CD14-positive monocyte (primary cell): ENCODE results near the gene PRR36. TPM values are rescaled to one million over a fixed set of nuclear protein-coding genes. Genes with fewer than 3 reads are reported as not detected.
A peak's percentile ranks its signal among the peaks of the same experiment; 100 is the strongest.

Experiments
- DNase-seq, 3 donors: peaks; one replicate each; pipeline ENCODE4 v3.0.0-alpha.2; 2011 to 2022
- H2AFZ ChIP-seq: 2 replicates; pipeline ENCODE4 v1.6.0; 2012; ENCODE audit warnings: mild to moderate bottlenecking, low read depth, low read length, inconsistent platforms; ENCODE audit not compliant: insufficient read depth, poor library complexity, severe bottlenecking
- H3K27ac ChIP-seq, 2 donors: 1 replicate in 1 of 2; 2 replicates in 1 of 2; pipeline ENCODE4 v1.5.1; 2012 to 2013; ENCODE audit warnings: low read length in 2 of 2, control low read depth in 1 of 2, inconsistent platforms in 1 of 2, low read depth in 1 of 2, mild to moderate bottlenecking in 1 of 2
- H3K27me3 ChIP-seq, 2 donors: one replicate each; pipeline versions ENCODE4 v1.6.0 to v1.6.1; 2011 to 2013; ENCODE audit warnings: low read length in 2 of 2; ENCODE audit not compliant: control insufficient read depth in 2 of 2, insufficient read depth in 2 of 2
- H3K36me3 ChIP-seq, 2 donors: replicated peaks in 1 of 2; 1 replicate in 1 of 2; 2 replicates in 1 of 2; pipeline versions ENCODE4 v1.5.1 to v1.6.1; 2012 to 2013; ENCODE audit warnings: low read length in 2 of 2, control low read depth in 1 of 2, inconsistent platforms in 1 of 2, mild to moderate bottlenecking in 1 of 2; ENCODE audit not compliant: insufficient read depth in 2 of 2, control insufficient read depth in 1 of 2
- H3K4me1 ChIP-seq, 2 donors: 1 replicate in 1 of 2; 2 replicates in 1 of 2; pipeline versions ENCODE4 v1.5.1 to v1.6.1; 2012 to 2013; ENCODE audit warnings: low read length in 2 of 2, control low read depth in 1 of 2, inconsistent platforms in 1 of 2, mild to moderate bottlenecking in 1 of 2, moderate library complexity in 1 of 2; ENCODE audit not compliant: insufficient read depth in 2 of 2, control insufficient read depth in 1 of 2
- H3K4me2 ChIP-seq: replicated peaks from 2 replicates; pipeline ENCODE3; 2012; ENCODE audit warnings: low read length, moderate library complexity, mild to moderate bottlenecking; ENCODE audit not compliant: poor library complexity, severe bottlenecking; ENCODE audit errors: extremely low read depth
- H3K4me3 ChIP-seq, 3 experiments: fragments of 200-600 bp in 1 of 3; sonication (generic) in 1 of 3; replicated peaks in 1 of 3; 1 replicate in 2 of 3; 2 replicates in 1 of 3; pipeline ENCODE4 v1.5.1; 2011 to 2013; ENCODE audit warnings: low read length in 3 of 3, mild to moderate bottlenecking in 3 of 3, control low read depth in 2 of 3, low read depth in 2 of 3, inconsistent platforms in 1 of 3, moderate library complexity in 1 of 3
- H3K79me2 ChIP-seq: 2 replicates; pipeline ENCODE4 v1.6.0; 2012; ENCODE audit warnings: mild to moderate bottlenecking, control low read depth, inconsistent platforms, low read length, moderate library complexity; ENCODE audit not compliant: insufficient read depth
- H3K9ac ChIP-seq: 2 replicates; pipeline ENCODE4 v1.6.0; 2017; ENCODE audit warnings: low read length, mild to moderate bottlenecking; ENCODE audit not compliant: insufficient read depth, poor library complexity, severe bottlenecking
- H3K9me3 ChIP-seq, 2 donors: replicated peaks in 1 of 2; 1 replicate in 1 of 2; 2 replicates in 1 of 2; pipeline versions ENCODE4 v1.5.1 to v1.6.1; 2012 to 2013; ENCODE audit warnings: low read length in 2 of 2, control low read depth in 1 of 2; ENCODE audit not compliant: control insufficient read depth in 1 of 2, insufficient read depth in 1 of 2
- H4K20me1 ChIP-seq: 2 replicates; pipeline ENCODE4 v1.6.0; 2012; ENCODE audit warnings: mild to moderate bottlenecking, low read length, control low read depth, moderate library complexity; ENCODE audit not compliant: insufficient read depth
- H3K27ac Mint-ChIP-seq, 7 donors: one replicate each; pipeline ENCODE4 v1.8.0; 2020; ENCODE audit warnings: mild to moderate bottlenecking in 7 of 7, mixed read lengths in 7 of 7, moderate library complexity in 6 of 7, inconsistent platforms in 2 of 7
- H3K27me3 Mint-ChIP-seq, 3 donors: one replicate each; pipeline ENCODE4 v1.8.0; 2021 to 2022; ENCODE audit warnings: low read depth in 3 of 3, mild to moderate bottlenecking in 3 of 3, mixed read lengths in 3 of 3, moderate library complexity in 3 of 3, inconsistent platforms in 1 of 3
- H3K36me3 Mint-ChIP-seq, 2 donors: one replicate each; pipeline ENCODE4 v1.8.0; 2020; ENCODE audit warnings: mixed read lengths in 2 of 2, inconsistent platforms in 1 of 2, mild to moderate bottlenecking in 1 of 2
- H3K4me1 Mint-ChIP-seq: one replicate; pipeline ENCODE4 v1.8.0; 2020; ENCODE audit warnings: mild to moderate bottlenecking, mixed read lengths
- H3K4me3 Mint-ChIP-seq, 2 donors: one replicate each; pipeline ENCODE4 v1.8.0; 2020; ENCODE audit warnings: mild to moderate bottlenecking in 2 of 2, mixed read lengths in 2 of 2, moderate library complexity in 1 of 2
- H3K9me3 Mint-ChIP-seq, 7 donors: one replicate each; pipeline ENCODE4 v1.8.0; 2020 to 2022; ENCODE audit warnings: mixed read lengths in 7 of 7, mild to moderate bottlenecking in 6 of 7, moderate library complexity in 6 of 7, inconsistent platforms in 2 of 7
- CTCF ChIP-seq: fragments of 200-600 bp; IDR thresholded peaks from one replicate; pipeline ENCODE4 v1.8.0; 2022; ENCODE audit warnings: antibody characterized with exemption, mild to moderate bottlenecking
- WGBS: methylation state at CpG from one replicate; pipeline ENCODE4 v1.1.5; 2013; ENCODE audit warnings: missing lambda C conversion rate; ENCODE audit not compliant: insufficient coverage; 5-methylcytosine and 5-hydroxymethylcytosine counted together
- intact Hi-C, 2 donors: fragments of 100-400 bp; cut with micrococcal nuclease; formaldehyde crosslinking; loops; one replicate each; pipeline versions ENCODE4 v1.15.0 to v1.15.1; 2023
- polyA plus RNA-seq, 3 donors: library from polyadenylated mRNA; depleted of rRNA in 1 of 3; unstranded in 2 of 3; stranded (reverse) in 1 of 3; fragments of 300-500 nt in 2 of 3; fragments of >200 nt in 1 of 3; fragmentation: Illumina TruSeq in 2 of 3; gene quantifications; 1 replicate in 2 of 3; 2 replicates in 1 of 3; pipeline ENCODE4 v1.2.3, GENCODE V29; 2012 to 2021

Gene PRR36
- polyA plus RNA-seq, 3 donors, result not detected

- Mint-ChIP-seq H3K27me3 (peaks cover 36 to 49% (median 37%) of the 10 kb centered on the region in 3 donors), H3K36me3 (peaks cover 19% of the 10 kb centered on the region in 2 donors), H3K4me1 (peaks cover 43% of the 10 kb centered on the region), H3K27ac (peak overlapping the region in 4 of 7 donors; percentile 70 to 98 (median 90)), H3K9me3 (peaks cover 0 to 17% (median 9%) of the 10 kb centered on the region in 7 donors), H3K4me3 (peak overlapping the region; percentile 31 to 75)
- Histone ChIP-seq H2AFZ (no peak overlapping the region), H3K79me2 (no peaks in the 10 kb centered on the region), H3K36me3 (peaks cover 12 to 15% of the 10 kb centered on the region in 2 donors), H3K4me1 (peaks cover 32 to 60% of the 10 kb centered on the region in 2 donors), H3K9ac (no peak overlapping the region), H4K20me1 (peaks cover 7% of the 10 kb centered on the region), H3K4me3 (peak overlapping the region in 2 of 3 experiments; percentile 69 to 87), H3K27me3 (peaks cover 13 to 21% of the 10 kb centered on the region in 2 donors), H3K9me3 (peaks cover 0 to 8% of the 10 kb centered on the region in 2 donors), H3K27ac (no peak overlapping the region), H3K4me2 (peak overlapping the region; percentile 75)
- intact Hi-C loops, result loop anchor here (5.0 to 10.0 kb wide), 3 partner anchors 50 to 1893 kb away; partner anchors contain the start of genes FBXL12 (in 1 of the 2) and PRR36 (in 1 of the 2)
- TF ChIP-seq CTCF, result no peak
- 97% methylated on average over 23 of the region's 31 CpGs for WGBS
- DNase-seq, result no peak
Observed at GRCh38 chr19:7921967-7922835, 48.0 kb upstream of the PRR36 start.

GRCh38 chr19:7921302-7921966 lies 47.2 kb upstream of the PRR36 start:
- Histone ChIP-seq H3K79me2 (no peaks in the 10 kb centered on the region), H4K20me1 (peaks cover 5% of the 10 kb centered on the region), H3K4me3 (peak overlapping the region; percentile 41 to 87 (median 69)), H3K36me3 (peaks cover 12 to 15% of the 10 kb centered on the region in 2 donors), H2AFZ (peak overlapping the region; percentile 80), H3K4me1 (peaks cover 36 to 66% of the 10 kb centered on the region in 2 donors), H3K9ac (peak overlapping the region; percentile 63), H3K4me2 (peak overlapping the region; percentile 75), H3K9me3 (peaks cover 0 to 8% of the 10 kb centered on the region in 2 donors), H3K27me3 (peaks cover 17 to 26% of the 10 kb centered on the region in 2 donors), H3K27ac (peak overlapping the region; percentile 83 to 88)
- peaks cover 16 to 18% of the 10 kb centered on the region in 2 donors for H3K36me3 Mint-ChIP-seq
- peaks cover 39 to 54% (median 43%) of the 10 kb centered on the region in 3 donors for H3K27me3 Mint-ChIP-seq
- WGBS, result 53% methylated on average over 15 of the region's 17 CpGs
- peaks cover 46% of the 10 kb centered on the region for H3K4me1 Mint-ChIP-seq
- TF ChIP-seq CTCF, result no peak
- intact Hi-C loops, result loop anchor here (5.0 to 10.0 kb wide), 3 partner anchors 49 to 1893 kb away; partner anchors contain the start of genes FBXL12 (in 1 of the 2) and PRR36 (in 1 of the 2)
- H3K9me3 Mint-ChIP-seq, result peaks cover 0 to 22% (median 12%) of the 10 kb centered on the region in 7 donors
- peak overlapping the region; percentile 90 to 99 (median 97) for H3K27ac Mint-ChIP-seq
- peak overlapping the region; percentile 91 to 99 for H3K4me3 Mint-ChIP-seq
- DNase-seq, result no peak
